ENCODE measurements around the gene WRAP73. TPM values are rescaled to one million over a fixed set of nuclear protein-coding genes. Genes with fewer than 3 reads are reported as not detected.

Gene WRAP73
- polyA plus RNA-seq, 3 donors: 26.1 to 64.9 (median 33.2) TPM

DNA sequence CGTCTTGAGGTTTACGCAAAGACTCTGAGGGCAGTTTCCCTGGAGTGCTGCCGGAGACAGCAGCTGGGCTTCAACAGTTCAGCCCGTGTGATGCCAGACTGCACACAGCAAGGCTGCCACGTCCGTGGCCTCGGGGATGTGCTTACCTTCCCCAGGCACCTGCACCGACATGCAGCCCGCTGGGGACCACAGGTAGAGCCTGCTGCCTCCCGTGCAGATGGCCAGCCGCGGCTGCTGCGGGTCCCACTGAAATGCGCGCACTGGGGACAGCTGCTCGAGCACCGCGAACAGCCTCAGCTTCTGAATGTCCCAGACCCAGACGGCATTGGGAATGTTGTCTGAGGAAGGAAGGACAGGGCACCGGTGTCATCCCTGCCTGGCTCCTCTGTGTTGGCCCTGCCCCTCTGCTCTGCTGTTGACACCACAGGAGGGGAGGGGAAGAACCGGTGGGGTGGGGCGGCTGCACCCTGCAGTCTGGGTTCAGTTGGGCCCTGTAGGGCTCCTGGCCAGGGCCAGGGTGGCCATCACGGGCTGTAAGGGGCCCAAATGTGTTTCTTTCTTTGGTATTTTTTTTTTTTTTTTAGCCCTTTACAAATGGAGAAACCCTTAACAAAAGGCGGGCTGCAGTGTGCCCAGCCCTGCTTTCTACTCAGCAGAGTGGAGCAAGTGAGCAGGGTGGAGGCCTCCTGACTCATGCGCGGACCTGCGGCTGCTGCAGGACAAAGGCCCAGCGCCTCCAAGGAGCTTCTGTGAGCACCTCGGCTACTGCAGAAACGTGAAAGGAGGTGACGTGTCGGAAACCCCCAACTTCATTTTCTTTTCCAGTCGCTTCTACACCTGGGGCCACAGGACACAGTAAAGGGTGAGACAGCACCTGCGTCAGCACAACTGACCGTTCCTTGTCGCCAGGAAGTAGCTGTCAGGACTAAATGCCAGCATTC, 18.3 kb downstream of the WRAP73 start:
- DNase-seq: no peak
- no peak overlapping the region for H3K9ac ChIP-seq (ENCODE audit: insufficient read depth, low read length, poor library complexity, severe bottlenecking)
- Mint-ChIP-seq H3K4me1 (peaks cover 8% of the 10 kb centered on the region), H3K27me3 (ENCODE audit: low read depth in 3 of 3) (peaks cover 0 to 2% (median 2%) of the 10 kb centered on the region in 3 donors), H3K4me3 (no peak overlapping the region), H3K27ac (no peak overlapping the region), H3K9me3 (no peaks in the 10 kb centered on the region), H3K36me3 (peaks cover 70 to 92% of the 10 kb centered on the region in 2 donors)
- 97% methylated on average over 28 of the region's 36 CpGs for WGBS (ENCODE audit: insufficient coverage)
- intact Hi-C loops (cut with micrococcal nuclease): no loop called here
- H3K27me3 ChIP-seq (ENCODE audit: control insufficient read depth in 2 of 2, insufficient read depth in 2 of 2, low read length in 2 of 2): no peaks in the 10 kb centered on the region
- H3K27ac ChIP-seq (ENCODE audit: low read depth in 1 of 2, low read length in 2 of 2): no peak overlapping the region
- no peaks in the 10 kb centered on the region for H3K9me3 ChIP-seq (replicated peaks in 1 of 2; ENCODE audit: control insufficient read depth in 1 of 2, insufficient read depth in 1 of 2, low read length in 2 of 2)
- TF ChIP-seq, protein P1, sequence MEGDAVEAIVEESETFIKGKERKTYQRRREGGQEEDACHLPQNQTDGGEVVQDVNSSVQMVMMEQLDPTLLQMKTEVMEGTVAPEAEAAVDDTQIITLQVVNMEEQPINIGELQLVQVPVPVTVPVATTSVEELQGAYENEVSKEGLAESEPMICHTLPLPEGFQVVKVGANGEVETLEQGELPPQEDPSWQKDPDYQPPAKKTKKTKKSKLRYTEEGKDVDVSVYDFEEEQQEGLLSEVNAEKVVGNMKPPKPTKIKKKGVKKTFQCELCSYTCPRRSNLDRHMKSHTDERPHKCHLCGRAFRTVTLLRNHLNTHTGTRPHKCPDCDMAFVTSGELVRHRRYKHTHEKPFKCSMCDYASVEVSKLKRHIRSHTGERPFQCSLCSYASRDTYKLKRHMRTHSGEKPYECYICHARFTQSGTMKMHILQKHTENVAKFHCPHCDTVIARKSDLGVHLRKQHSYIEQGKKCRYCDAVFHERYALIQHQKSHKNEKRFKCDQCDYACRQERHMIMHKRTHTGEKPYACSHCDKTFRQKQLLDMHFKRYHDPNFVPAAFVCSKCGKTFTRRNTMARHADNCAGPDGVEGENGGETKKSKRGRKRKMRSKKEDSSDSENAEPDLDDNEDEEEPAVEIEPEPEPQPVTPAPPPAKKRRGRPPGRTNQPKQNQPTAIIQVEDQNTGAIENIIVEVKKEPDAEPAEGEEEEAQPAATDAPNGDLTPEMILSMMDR (IDR thresholded peaks at IDR 0.05): no peak
- H3K4me1 ChIP-seq (ENCODE audit: control insufficient read depth in 1 of 2, insufficient read depth in 2 of 2, low read length in 2 of 2): peaks cover 10 to 15% of the 10 kb centered on the region in 2 donors
- H4K20me1 ChIP-seq (ENCODE audit: insufficient read depth, low read length): no peaks in the 10 kb centered on the region
- H3K36me3 ChIP-seq (replicated peaks in 1 of 2; ENCODE audit: control insufficient read depth in 1 of 2, insufficient read depth in 2 of 2, low read length in 2 of 2): peaks cover 81 to 93% of the 10 kb centered on the region in 2 donors
- no peaks in the 10 kb centered on the region for H3K79me2 ChIP-seq (ENCODE audit: insufficient read depth, low read length)
- H2AFZ ChIP-seq (ENCODE audit: insufficient read depth, low read depth, low read length, poor library complexity, severe bottlenecking): no peak overlapping the region
- no peak overlapping the region for H3K4me2 ChIP-seq (replicated peaks; ENCODE audit: extremely low read depth, low read length, poor library complexity, severe bottlenecking)
- H3K4me3 ChIP-seq (replicated peaks in 1 of 3; ENCODE audit: low read depth in 2 of 3, low read length in 3 of 3): no peak overlapping the region

DNA sequence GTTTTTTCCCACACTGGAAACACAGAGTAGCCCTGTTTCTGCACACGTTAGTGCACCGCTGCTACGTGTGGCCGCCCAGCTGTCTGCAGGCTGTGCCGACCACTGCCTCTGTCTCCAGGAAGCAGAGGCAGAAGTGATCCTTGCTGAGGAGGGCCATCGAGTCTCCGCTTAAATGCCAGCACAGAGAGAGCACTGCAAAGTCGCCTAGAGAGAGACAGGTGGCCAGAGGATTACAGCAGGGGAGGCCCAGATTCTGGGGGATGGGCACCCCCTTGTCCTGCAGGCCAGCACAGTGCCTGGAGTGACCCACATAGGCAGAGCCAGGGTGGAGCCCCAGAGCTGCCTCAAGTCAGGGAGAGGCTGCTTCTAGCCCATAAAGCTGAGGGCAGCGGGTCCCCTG, 19.0 kb downstream of the WRAP73 start:
- H3K9me3 Mint-ChIP-seq: no peaks in the 10 kb centered on the region
- H3K4me1 ChIP-seq (ENCODE audit: control insufficient read depth in 1 of 2, insufficient read depth in 2 of 2, low read length in 2 of 2): peaks cover 12 to 17% of the 10 kb centered on the region in 2 donors

More for the DNA sequence above, 19.0 kb downstream of the WRAP73 start:
- TF ChIP-seq, protein P1 (IDR thresholded peaks at IDR 0.05): no peak
- no peaks in the 10 kb centered on the region for H4K20me1 ChIP-seq (ENCODE audit: insufficient read depth, low read length)
- H3K36me3 ChIP-seq (replicated peaks in 1 of 2; ENCODE audit: control insufficient read depth in 1 of 2, insufficient read depth in 2 of 2, low read length in 2 of 2): peaks cover 74 to 86% of the 10 kb centered on the region in 2 donors
- peaks cover 4% of the 10 kb centered on the region for H3K79me2 ChIP-seq (ENCODE audit: insufficient read depth, low read length)
- Mint-ChIP-seq H3K27me3 (ENCODE audit: low read depth in 3 of 3) (peaks cover 0 to 3% (median 2%) of the 10 kb centered on the region in 3 donors), H3K27ac (no peak overlapping the region), H3K4me1 (peaks cover 12% of the 10 kb centered on the region), H3K4me3 (no peak overlapping the region), H3K36me3 (peaks cover 66 to 92% of the 10 kb centered on the region in 2 donors)
- DNase-seq: no peak
- H3K27ac ChIP-seq (ENCODE audit: low read depth in 1 of 2, low read length in 2 of 2): peak overlapping the region in 1 of 2 donors; percentile 52
- H3K9me3 ChIP-seq (replicated peaks in 1 of 2; ENCODE audit: control insufficient read depth in 1 of 2, insufficient read depth in 1 of 2, low read length in 2 of 2): no peaks in the 10 kb centered on the region
- H3K4me2 ChIP-seq (replicated peaks; ENCODE audit: extremely low read depth, low read length, poor library complexity, severe bottlenecking): no peak overlapping the region
- H3K9ac ChIP-seq (ENCODE audit: insufficient read depth, low read length, poor library complexity, severe bottlenecking): no peak overlapping the region
- H3K27me3 ChIP-seq (ENCODE audit: control insufficient read depth in 2 of 2, insufficient read depth in 2 of 2, low read length in 2 of 2): no peaks in the 10 kb centered on the region
- H2AFZ ChIP-seq (ENCODE audit: insufficient read depth, low read depth, low read length, poor library complexity, severe bottlenecking): no peak overlapping the region
- intact Hi-C loops (cut with micrococcal nuclease): no loop called here
- H3K4me3 ChIP-seq (replicated peaks in 1 of 3; ENCODE audit: low read depth in 2 of 3, low read length in 3 of 3): no peak overlapping the region
- 84% methylated on average over 9 of the region's 9 CpGs for WGBS (ENCODE audit: insufficient coverage)

Data from CD14-positive monocyte (primary cell).